ENCODE measurements around the gene TMEM229B. TPM values are rescaled to one million over a fixed set of nuclear protein-coding genes. Genes with fewer than 3 reads are reported as not detected.

The TMEM229B gene
- total and polyA plus RNA-seq, 5 donors: 1.3 to 11.8 (median 3.7) TPM

DNA sequence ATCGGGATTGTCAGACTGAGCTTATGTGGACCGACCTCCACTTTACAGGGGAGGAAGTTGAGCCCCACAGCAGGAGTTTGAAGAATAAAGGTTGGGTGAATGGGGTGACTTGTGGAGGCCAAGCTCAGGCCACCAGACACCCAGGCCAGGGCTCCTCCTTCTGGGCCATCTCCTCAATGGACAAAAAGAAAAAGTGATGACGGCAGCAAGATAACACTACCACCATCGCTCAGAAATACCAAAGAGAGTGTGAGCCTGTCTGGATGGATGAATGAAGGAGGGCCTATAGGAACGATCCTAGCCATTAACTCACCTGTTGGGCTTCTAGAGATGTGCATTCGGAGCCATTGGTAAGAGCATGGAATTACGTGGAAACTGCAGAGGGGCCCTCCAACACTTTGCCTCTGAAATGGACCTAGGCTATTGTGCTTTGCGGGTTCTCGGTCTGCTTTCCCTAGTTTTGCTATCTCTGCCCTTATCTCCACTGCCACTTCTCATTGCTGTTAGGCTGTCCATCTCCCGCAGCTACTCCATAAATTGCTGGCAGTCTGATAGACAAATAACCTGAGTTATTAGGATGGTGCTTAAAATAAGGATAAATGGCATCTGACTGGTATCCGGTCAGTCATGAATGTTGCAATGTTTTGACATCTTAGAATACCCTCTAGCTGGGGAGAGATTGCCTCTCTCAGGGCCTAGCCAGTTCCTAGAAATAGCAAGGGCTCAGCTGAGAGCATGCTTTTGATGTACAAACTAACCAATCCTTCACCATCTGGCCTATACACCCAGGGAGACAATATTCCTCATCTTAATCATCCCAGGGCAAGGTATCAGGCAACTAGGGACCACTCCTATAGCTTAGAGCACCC, 66.9 kb downstream of the TMEM229B start:
- H3K4me1 ChIP-seq (ENCODE audit: control insufficient read depth, insufficient read depth, low read length): no peaks in the 10 kb centered on the region
- ATAC-seq (no peak), DNase-seq (no peak)
- H3K9me3 ChIP-seq (ENCODE audit: control insufficient read depth, low read length): no peaks in the 10 kb centered on the region
- no peak overlapping the region for H3K27ac ChIP-seq (ENCODE audit: low read length)
- intact Hi-C loops (cut with DNase I): no loop called here
- H3K27me3 ChIP-seq (ENCODE audit: control insufficient read depth, insufficient read depth): no peaks in the 10 kb centered on the region
- H3K4me3 ChIP-seq (ENCODE audit: low read length): no peak overlapping the region
- WGBS: 71% methylated on average over 11 of the region's 11 CpGs

Small RNA genes within 50 kb of the gene (microRNA-seq; reads per million reads assigned to microRNA genes)
- gene MIR5694: 0 reads per million in 2 donors

Other genes with a start within 250 kb of the TMEM229B start
- 10 to 100 TPM; 14.4 to 16.7 (median 16.1) TPM for gene PALS1, start 247.3 kb downstream of the TMEM229B start, total RNA-seq
- gene PALS1, start 247.3 kb downstream of the TMEM229B start, polyA plus RNA-seq: 4.3 TPM
- gene ATP6V1D, start 128.9 kb downstream of the TMEM229B start, total RNA-seq: 100 to 1,000 TPM; 110 to 131 (median 126) TPM
- gene ATP6V1D, start 128.9 kb downstream of the TMEM229B start, polyA plus RNA-seq: 139 TPM
- 10 to 100 TPM; 71.3 to 91.3 (median 84.6) TPM for gene EIF2S1, start 128.4 kb downstream of the TMEM229B start, total RNA-seq
- 57.2 TPM for gene EIF2S1, start 128.4 kb downstream of the TMEM229B start, polyA plus RNA-seq
- gene PLEK2, start 76.6 kb downstream of the TMEM229B start, total RNA-seq: under 1 TPM in 2 of 4 donors, not detected in 2; 0.37 to 0.82 TPM
- 0.34 TPM for gene PLEK2, start 76.6 kb downstream of the TMEM229B start, polyA plus RNA-seq
- 1 to 10 TPM; 2.5 to 6.5 (median 4.2) TPM for gene PLEKHH1, start 44.6 kb upstream of the TMEM229B start, total RNA-seq
- 4.0 TPM for gene PLEKHH1, start 44.6 kb upstream of the TMEM229B start, polyA plus RNA-seq
- gene PIGH, start 111.5 kb upstream of the TMEM229B start, total RNA-seq: 10 to 100 TPM; 13.1 to 15.4 (median 13.9) TPM
- gene PIGH, start 111.5 kb upstream of the TMEM229B start, polyA plus RNA-seq: 13.1 TPM
- under 1 TPM; 0.25 to 0.68 (median 0.51) TPM for gene ARG2, start 131.2 kb upstream of the TMEM229B start, total RNA-seq
- gene ARG2, start 131.2 kb upstream of the TMEM229B start, polyA plus RNA-seq: 0.93 TPM
- 100 to 1,000 TPM; 132 to 155 (median 141) TPM for gene VTI1B, start 185.9 kb upstream of the TMEM229B start, total RNA-seq
- gene VTI1B, start 185.9 kb upstream of the TMEM229B start, polyA plus RNA-seq: 117 TPM
- gene RDH11, start 207.0 kb upstream of the TMEM229B start, total RNA-seq: 10 to 100 TPM; 17.5 to 21.5 (median 19.8) TPM
- 18.1 TPM for gene RDH11, start 207.0 kb upstream of the TMEM229B start, polyA plus RNA-seq
- not detected for gene RDH12, start 213.2 kb upstream of the TMEM229B start, total RNA-seq
- gene RDH12, start 213.2 kb upstream of the TMEM229B start, polyA plus RNA-seq: not detected